Stimulated activated CD4-positive, alpha-beta T cell treated with anti-CD3 and anti-CD28 coated beads, Interleukin-1b, Interleukin-23, amount 100 ng/mL, for 4 hours (primary cell): ENCODE data around the gene ALDH4A1.
"Not testable (repeated sequence)": the region's sequence is repeated elsewhere in the genome, so short reads cannot be mapped to it uniquely, and the experiment has no call there.

Source experiments
- DNase-seq, 2 donors: peaks; one replicate each; pipeline ENCODE4 v3.0.0-alpha.2; 2020; ENCODE audit warnings: low read depth in 2 of 2

The ALDH4A1 gene

DNA sequence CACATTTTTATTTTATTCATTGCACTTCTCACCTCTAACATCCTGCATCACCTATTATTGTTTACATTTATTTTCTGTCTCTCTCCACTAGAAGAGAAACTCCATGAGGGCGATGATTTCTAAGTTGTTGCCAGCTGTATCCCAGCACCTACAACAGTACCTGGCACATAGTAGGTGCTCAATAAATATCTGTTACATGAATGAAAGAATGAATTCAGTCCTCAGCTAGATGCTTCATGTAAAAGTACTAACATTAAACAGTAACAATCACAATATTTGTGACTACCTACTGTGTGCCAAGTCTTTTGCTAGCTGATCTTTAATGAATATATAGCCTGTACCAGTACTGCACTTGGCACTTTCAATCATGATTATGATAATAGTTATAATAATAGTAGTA is 45.9 kb downstream of the ALDH4A1 start:
- no peak for DNase-seq

DNA sequence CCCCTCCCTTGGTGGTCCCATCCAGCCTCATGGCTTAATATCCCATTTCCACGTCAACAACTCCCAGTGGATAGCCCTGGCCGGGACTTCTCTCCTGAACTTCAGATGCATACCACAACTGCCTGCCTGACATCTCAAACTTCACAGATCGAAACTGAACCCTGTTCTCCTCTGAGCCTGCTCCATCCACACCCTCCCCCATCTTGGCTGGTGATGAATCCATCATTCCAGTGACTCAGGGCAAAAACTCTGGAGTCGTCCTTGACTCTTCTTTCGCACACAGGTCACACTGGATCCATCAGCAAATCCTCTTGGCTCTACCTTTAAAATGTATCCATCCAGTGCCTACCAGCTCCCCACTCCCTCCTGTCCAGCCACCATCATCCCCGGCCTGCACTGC is 46.8 kb downstream of the ALDH4A1 start:
- no peak for DNase-seq

DNA sequence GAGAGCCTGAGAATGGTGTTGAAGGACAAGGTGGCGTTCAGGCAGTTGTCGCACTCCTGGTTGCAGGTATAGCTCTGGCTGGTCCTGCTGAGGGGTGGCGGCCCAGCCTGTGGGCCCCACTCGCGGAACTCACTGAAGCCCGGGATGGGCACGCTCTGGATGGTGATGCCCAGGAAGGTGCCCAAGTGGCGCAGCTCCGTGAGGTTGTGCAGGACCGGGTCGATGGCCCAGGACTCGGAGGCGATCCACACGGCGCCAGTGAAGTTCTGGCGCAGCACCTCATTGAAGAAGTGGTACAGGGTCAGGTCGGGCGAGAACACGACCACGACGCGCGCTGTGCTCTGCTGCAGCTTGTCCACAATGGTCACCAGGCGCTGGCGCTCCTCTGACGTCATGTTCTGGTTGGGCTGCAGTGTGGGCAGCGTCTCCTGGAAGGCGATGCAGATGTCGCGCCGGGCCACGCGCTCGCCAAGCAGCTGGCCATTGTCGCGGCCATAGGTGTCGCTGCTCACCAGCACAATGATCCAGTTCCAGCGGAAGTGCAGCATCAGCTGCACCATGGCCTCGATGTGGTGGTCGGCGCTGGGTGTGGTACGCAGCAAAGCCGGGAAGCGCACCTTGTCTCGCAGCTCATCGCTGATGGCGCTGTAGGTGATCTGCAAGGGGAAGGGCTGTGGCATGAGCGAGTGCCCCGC is 47.9 kb downstream of the ALDH4A1 start:
- no peak for DNase-seq

DNA sequence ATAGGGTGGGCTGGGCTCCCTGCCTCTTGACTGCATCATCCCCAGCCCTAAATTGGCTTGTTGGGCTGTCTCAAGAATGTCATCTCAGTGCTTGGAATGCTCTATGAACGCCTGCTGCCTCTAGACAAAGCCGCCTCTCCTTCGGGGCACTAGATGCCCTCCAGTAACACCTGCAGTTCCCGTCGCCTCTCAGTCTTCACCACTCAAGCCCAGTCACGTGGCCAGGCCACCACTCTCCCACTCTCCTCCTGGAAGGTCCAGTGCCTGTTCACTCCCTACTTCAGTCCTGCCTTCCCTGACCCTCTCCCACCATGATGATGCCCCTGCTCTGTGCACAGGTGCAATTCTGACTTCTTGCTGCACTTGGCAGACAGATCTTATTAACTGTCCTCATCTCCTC is 49.9 kb downstream of the ALDH4A1 start:
- DNase-seq = no peak

- no peak for DNase-seq
Observed at GRCh38 chr1:18849261-18849711, 53.1 kb downstream of the ALDH4A1 start.

- not testable (repeated sequence) for DNase-seq
Observed at GRCh38 chr1:18847723-18848122, 54.6 kb downstream of the ALDH4A1 start.

DNA sequence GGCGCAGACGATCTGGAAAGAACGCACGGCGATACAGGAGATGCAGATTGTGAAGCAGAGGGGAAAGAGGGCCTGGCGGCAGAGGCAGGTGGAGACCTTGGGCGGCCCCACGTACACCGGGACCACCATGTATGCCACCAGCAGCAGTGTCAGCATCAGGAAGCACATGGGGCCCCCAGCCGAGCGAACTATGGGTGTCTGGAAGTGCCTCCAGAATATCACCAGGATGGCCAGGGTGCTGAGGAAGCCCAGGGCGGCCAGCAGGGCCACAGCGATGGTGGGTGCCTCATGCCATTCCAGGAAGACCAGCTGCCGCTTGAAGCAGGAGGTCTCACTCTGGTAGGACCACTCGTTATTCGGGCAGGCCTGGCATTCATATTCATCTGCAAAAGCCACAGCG is 62.2 kb downstream of the ALDH4A1 start:
- no peak for DNase-seq

DNA sequence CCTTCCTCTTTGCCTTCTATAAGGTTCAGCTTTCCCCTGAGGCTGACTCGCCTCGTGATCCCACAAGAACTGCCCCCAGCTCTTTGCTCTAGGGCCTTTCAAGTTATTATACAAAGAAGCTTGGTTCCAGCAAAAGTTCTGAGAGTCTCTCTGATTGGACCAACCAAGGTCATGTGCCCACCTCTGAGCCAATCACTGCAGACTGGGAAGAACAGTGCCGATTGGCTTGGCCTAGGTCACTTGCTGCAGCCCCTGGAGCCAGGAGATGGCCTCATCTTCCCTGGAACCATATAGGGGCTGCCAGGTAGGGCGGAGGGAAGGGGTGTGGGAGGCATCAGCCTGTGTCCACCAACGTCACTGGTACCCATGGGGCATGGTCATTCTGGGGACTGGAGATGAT is 65.7 kb downstream of the ALDH4A1 start:
- no peak for DNase-seq

DNA sequence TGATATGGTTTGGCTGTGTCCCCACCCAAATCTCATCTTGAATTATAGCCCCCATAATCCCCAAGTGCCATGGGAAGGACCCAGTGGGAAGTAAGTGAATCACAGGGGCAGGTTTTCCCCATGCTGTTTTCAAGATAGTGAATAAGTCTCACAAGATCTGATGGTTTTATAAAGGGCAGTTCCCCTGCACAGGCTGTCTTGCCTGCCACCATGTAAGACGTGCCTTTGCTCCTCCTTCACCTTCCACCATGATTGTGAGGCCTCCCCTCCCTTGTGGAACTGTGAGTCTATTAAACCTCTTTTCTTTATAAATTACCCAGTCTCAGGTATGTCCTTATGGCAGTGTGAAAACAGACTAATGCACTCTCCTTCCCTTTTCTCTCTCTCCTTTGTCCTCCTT is 70.0 kb downstream of the ALDH4A1 start:
- not testable (repeated sequence) for DNase-seq

DNA sequence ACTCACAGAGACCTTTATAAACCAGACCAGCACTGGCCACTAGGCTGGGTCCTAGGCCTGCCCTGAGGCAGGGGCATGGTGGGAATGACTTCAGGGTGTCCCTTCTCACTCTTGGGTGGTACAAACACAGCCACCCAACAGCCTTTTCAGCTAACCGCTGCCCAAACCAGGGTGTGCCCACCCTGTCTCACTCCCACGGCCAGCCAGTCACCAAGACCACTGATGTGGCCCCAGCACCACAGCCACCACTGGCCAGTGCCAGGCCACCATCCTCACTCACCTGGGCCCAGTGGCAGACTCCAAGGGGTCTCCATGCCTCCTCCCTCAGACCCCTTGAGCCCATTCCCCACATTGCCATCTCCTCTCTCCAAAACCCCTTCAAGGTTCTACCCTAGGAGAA is 70.7 kb downstream of the ALDH4A1 start:
- DNase-seq = no peak

- DNase-seq = no peak
Observed at GRCh38 chr1:18830596-18830995, 71.8 kb downstream of the ALDH4A1 start.

GRCh38 chr1:18829671-18830070 is 72.7 kb downstream of the ALDH4A1 start:
- no peak for DNase-seq

DNA sequence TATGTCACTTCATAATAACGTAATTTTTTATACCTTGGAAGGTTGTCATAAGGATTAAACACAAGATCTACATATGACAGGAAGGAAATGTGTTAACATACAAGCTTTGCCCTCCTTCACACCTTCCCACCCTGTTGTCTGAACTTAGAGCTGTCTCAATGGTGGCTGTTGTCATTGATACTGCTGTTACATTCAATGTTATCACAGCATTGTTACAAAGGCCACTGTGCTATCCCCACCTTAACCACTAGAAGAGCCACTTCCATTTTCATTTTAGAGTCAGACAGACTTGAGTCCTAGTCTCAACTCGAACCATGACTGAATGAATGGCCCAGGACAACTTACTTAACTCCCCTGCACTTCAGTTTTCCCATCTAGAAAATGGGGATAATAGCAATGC is 74.1 kb downstream of the ALDH4A1 start:
- DNase-seq = no peak

GRCh38 chr1:18823438-18823837 is 78.9 kb downstream of the ALDH4A1 start:
- DNase-seq = no peak
